A549 (cell line): Measurements from ENCODE around the gene BAIAP3. TPM values are rescaled to one million over a fixed set of nuclear protein-coding genes. Genes with fewer than 3 reads are reported as not detected.

ENCODE experiments used
- ATAC-seq, 2 experiments: fragments of 200-7000 bp in 1 of 2; fragments of >200 bp in 1 of 2; cut with Nextera tagmentation in 1 of 2; cut with Tn5 transposase in 1 of 2; 3 replicates each; pipeline versions ENCODE4 v1.8.0 to v1.9.1; 2018 to 2020; ENCODE audit warnings: mild to moderate bottlenecking in 1 of 2, moderate library complexity in 1 of 2
- CTCF ChIA-PET: fragments of 300-600 bp; sonication (Branson Sonifier 250); formaldehyde crosslinking; extraction: SDS; loops from one replicate; lab custom pipeline; 2021; ENCODE audit warnings: antibody characterized with exemption, inconsistent platforms; lab: Yijun Ruan, JAX
- POLR2A ChIA-PET: fragments of 350-600 bp; formaldehyde crosslinking; extraction: SDS; loops from one replicate; lab custom pipeline; 2021; ENCODE audit warnings: antibody characterized with exemption, inconsistent platforms; lab: Yijun Ruan, JAX
- DNase-seq, 2 experiments: peaks; one replicate each; pipeline versions ENCODE4 v3.0.0 to v3.0.0-alpha.2; 2011 to 2016; ENCODE audit warnings: low read depth in 1 of 2, low spot score in 1 of 2
- FAIRE-seq: peaks from 2 replicates; lab custom pipeline; 2011; peaks lifted over from hg19 to GRCh38; lab: Jason Lieb, UNC
- H3K27ac ChIP-seq, 2 experiments: fragments of >200 bp; sonication (Bioruptor Twin); formaldehyde crosslinking; 3 replicates each; pipeline ENCODE4 v1.5.1; 2016 to 2017
- H3K4me1 ChIP-seq: fragments of >200 bp; sonication (Bioruptor Twin); formaldehyde crosslinking; 3 replicates; pipeline ENCODE4 v1.6.1; 2016
- H3K4me2 ChIP-seq: fragments of >200 bp; sonication (Bioruptor Twin); formaldehyde crosslinking; 3 replicates; pipeline ENCODE4 v1.6.1; 2016
- H3K4me3 ChIP-seq: fragments of >200 bp; sonication (Bioruptor Twin); formaldehyde crosslinking; 3 replicates; pipeline ENCODE4 v1.5.1; 2016
- H3K9me3 ChIP-seq: fragments of >200 bp; sonication (Bioruptor Twin); formaldehyde crosslinking; 3 replicates; pipeline ENCODE4 v1.6.1; 2016
- CBX8 ChIP-seq: fragments of 200-600 bp; sonication (generic); IDR thresholded peaks from 2 replicates; pipeline ENCODE4 v1.6.1; 2016
- CEBPB ChIP-seq, 2 experiments: fragments of >200 bp in 1 of 2; sonication (Bioruptor Twin) in 1 of 2; formaldehyde crosslinking in 1 of 2; IDR thresholded peaks; 2 replicates each; pipeline ENCODE4 v1.6.1; 2012 to 2016
- CHD2 ChIP-seq: fragments of 150-350 bp; IDR thresholded peaks from 2 replicates; pipeline ENCODE4 v1.6.1; 2014; ENCODE audit warnings: low read length; ENCODE audit not compliant: partially characterized antibody
- EHF ChIP-seq: fragments of 250-450 bp; sonication (Bioruptor Pico); IDR thresholded peaks from 2 replicates; pipeline ENCODE4 v1.5.0; 2020; ENCODE audit warnings: mild to moderate bottlenecking
- EP300 ChIP-seq, 2 experiments: fragments of >200 bp; sonication (Bioruptor Twin); formaldehyde crosslinking; IDR thresholded peaks; 2 replicates in 1 of 2; 3 replicates in 1 of 2; pipeline ENCODE4 v1.6.1; 2016 to 2017
- FOXS1 ChIP-seq: fragments of 250-450 bp; sonication (Bioruptor Pico); IDR thresholded peaks from 2 replicates; pipeline ENCODE4 v1.5.0; 2020; ENCODE audit warnings: mild to moderate bottlenecking, moderate library complexity
- HES2 ChIP-seq: fragments of >200 bp; sonication (Bioruptor Twin); formaldehyde crosslinking; IDR thresholded peaks from 2 replicates; pipeline ENCODE4 v1.6.1; 2016
- HMGXB4 ChIP-seq: fragments of 250-450 bp; sonication (Bioruptor Pico); IDR thresholded peaks from 2 replicates; pipeline ENCODE4 v1.5.0; 2021; ENCODE audit warnings: mild to moderate bottlenecking, moderate library complexity, borderline replicate concordance
- HOXB5 ChIP-seq: fragments of 250-450 bp; sonication (Bioruptor Pico); IDR thresholded peaks from 2 replicates; pipeline ENCODE4 v1.5.0; 2020; ENCODE audit warnings: mild to moderate bottlenecking, moderate library complexity
- JUN ChIP-seq, 2 experiments: fragments of >200 bp; sonication (Bioruptor Twin); formaldehyde crosslinking; IDR thresholded peaks; 2 replicates in 1 of 2; 3 replicates in 1 of 2; pipeline ENCODE4 v1.6.1; 2016 to 2017
- MAX ChIP-seq: IDR thresholded peaks from 2 replicates; pipeline ENCODE4 v1.6.1; 2012
- NFE2L2 ChIP-seq: fragments of 150-350 bp; conservative IDR thresholded peaks from 2 replicates; pipeline ENCODE4 v1.6.1; 2014; ENCODE audit warnings: low read length
- NPAS2 ChIP-seq: fragments of 250-450 bp; sonication (Bioruptor Pico); IDR thresholded peaks from 2 replicates; pipeline ENCODE4 v1.8.0; 2022; ENCODE audit warnings: mild to moderate bottlenecking, moderate library complexity, borderline replicate concordance
- NR3C1 ChIP-seq: fragments of >200 bp; sonication (Bioruptor Twin); formaldehyde crosslinking; IDR thresholded peaks from 3 replicates; pipeline ENCODE4 v1.6.1; 2017
- RARB ChIP-seq: fragments of 250-450 bp; sonication (Bioruptor Pico); IDR thresholded peaks from 2 replicates; pipeline ENCODE4 v1.8.0; 2021; ENCODE audit warnings: mild to moderate bottlenecking, moderate library complexity
- RCOR1 ChIP-seq: fragments of 150-350 bp; IDR thresholded peaks from 2 replicates; pipeline ENCODE4 v1.6.1; 2014; ENCODE audit warnings: antibody characterized with exemption, low read length, low read depth
- TP53 ChIP-seq: fragments of 250-450 bp; sonication (Bioruptor Pico); IDR thresholded peaks from 2 replicates; pipeline ENCODE4 v1.5.0; 2021; ENCODE audit warnings: mild to moderate bottlenecking, moderate library complexity
- ZNF302 ChIP-seq: fragments of 250-450 bp; sonication (Bioruptor Pico); IDR thresholded peaks from 2 replicates; pipeline ENCODE4 v1.9.0; 2021; ENCODE audit warnings: inconsistent platforms, mild to moderate bottlenecking, moderate library complexity
- ZSCAN20 ChIP-seq: fragments of 250-450 bp; sonication (Bioruptor Pico); IDR thresholded peaks from 2 replicates; pipeline ENCODE4 v1.8.0; 2022; ENCODE audit warnings: mild to moderate bottlenecking, moderate library complexity
- WGBS: methylation state at CpG from one replicate; pipeline ENCODE4 v1.1.6; 2017; ENCODE audit errors: missing lambda C conversion rate; 5-methylcytosine and 5-hydroxymethylcytosine counted together
- polyA plus RNA-seq, 4 experiments: library from polyadenylated mRNA; depleted of rRNA in 3 of 4; stranded (reverse); fragments of >200 nt; fragmentation: RNase III in 1 of 4; extraction: RNeasy Plus Mini Kit Qiagen cat#74134 plus additional on column Dnase treatment in 1 of 4; gene quantifications; 2 replicates in 3 of 4; 3 replicates in 1 of 4; pipeline ENCODE4 v1.2.3, GENCODE V29; 2011 to 2017
- TF ChIP-seq, protein P1 (sequence below): fragments of 200-600 bp; sonication (generic); IDR thresholded peaks from 2 replicates; pipeline ENCODE4 v1.6.1; 2016; ENCODE audit warnings: antibody characterized with exemption, mild to moderate bottlenecking, moderate library complexity

Gene BAIAP3
- polyA plus RNA-seq, 2 of the 4 experiments (the other 2 are of a cell fraction), result 0.31 to 0.32 TPM

DNA sequence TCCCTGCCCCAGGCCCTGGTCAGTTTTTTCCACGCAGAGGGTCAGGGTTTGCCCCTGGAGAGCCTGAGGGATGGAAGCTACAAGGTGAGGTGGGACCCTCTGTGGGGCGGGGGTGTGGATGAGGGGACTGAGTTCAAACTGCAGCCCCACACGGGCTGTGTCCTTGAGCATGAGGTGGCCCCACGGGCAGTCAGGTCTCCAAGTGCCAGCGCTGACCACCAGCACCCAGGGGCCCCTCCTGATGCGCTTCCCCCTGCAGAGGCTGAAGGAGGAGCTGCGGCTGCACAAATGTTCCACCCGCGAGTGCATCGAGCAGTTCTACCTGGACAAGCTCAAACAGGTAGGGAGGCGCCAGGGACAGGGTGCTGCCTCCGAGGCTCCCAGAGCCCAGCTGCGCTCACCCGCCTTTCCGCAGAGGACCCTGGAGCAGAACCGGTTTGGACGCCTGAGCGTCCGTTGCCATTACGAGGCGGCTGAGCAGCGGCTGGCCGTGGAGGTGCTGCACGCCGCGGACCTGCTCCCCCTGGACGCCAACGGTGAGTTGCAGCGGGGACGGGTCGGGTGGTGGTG lies 13.9 kb downstream of the BAIAP3 start:
- Histone ChIP-seq H3K9me3 (no peaks in the 10 kb centered on the region), H3K4me2 (no peak overlapping the region), H3K4me3 (no peak overlapping the region), H3K4me1 (peaks cover 15% of the 10 kb centered on the region), H3K27ac (no peak overlapping the region)
- WGBS, result 84% methylated on average over 31 of the region's 31 CpGs
- ATAC-seq (no peak), FAIRE-seq (no peak), DNase-seq (no peak)
- POLR2A ChIA-PET, result no interaction called here
- CTCF ChIA-PET, result interaction anchor here (0.9 to 9.4 kb wide), 9 partner anchors 10 to 57 kb away, joined by 3 to 78 read pairs (median 5); no protein-coding TSS in a partner anchor
- TF ChIP-seq MAX, result no peak
- TF ChIP-seq ZNF302 (CRISPR knock-in tag), result no peak
- no peak for TF ChIP-seq CHD2
- no peak for TF ChIP-seq CBX8
- TF ChIP-seq RARB (CRISPR knock-in tag), result no peak
- no peak for TF ChIP-seq HMGXB4 (CRISPR knock-in tag)
- no peak for TF ChIP-seq TP53 (CRISPR knock-in tag)
- no peak for TF ChIP-seq NFE2L2
- no peak for TF ChIP-seq HOXB5 (CRISPR knock-in tag)
- TF ChIP-seq JUN (IDR thresholded peaks at IDR 0.05), result no peak

GRCh38 chr16:1347962-1348361 lies 14.5 kb downstream of the BAIAP3 start:
- Histone ChIP-seq H3K27ac (no peak overlapping the region), H3K9me3 (no peaks in the 10 kb centered on the region), H3K4me3 (no peak overlapping the region), H3K4me1 (peaks cover 12% of the 10 kb centered on the region), H3K4me2 (no peak overlapping the region)
- ChIA-PET POLR2A (no interaction called here), CTCF (interaction anchor here (0.9 to 9.4 kb wide), 9 partner anchors 10 to 57 kb away, joined by 3 to 78 read pairs (median 4); no protein-coding TSS in a partner anchor)
- no peak for ATAC-seq
- WGBS, result 91% methylated on average over 18 of the region's 29 CpGs
- DNase-seq, result no peak
- TF ChIP-seq HES2 (no peak), MAX (no peak), NPAS2 (CRISPR knock-in tag) (no peak), TP53 (CRISPR knock-in tag) (no peak), JUN (IDR thresholded peaks at IDR 0.05) (no peak), FOXS1 (no peak), EHF (CRISPR knock-in tag) (no peak), RCOR1 (no peak), HOXB5 (CRISPR knock-in tag) (no peak), EP300 (IDR thresholded peaks at IDR 0.05) (no peak), NFE2L2 (no peak), CEBPB (IDR thresholded peaks at IDR 0.05) (no peak), NR3C1 (no peak), ZSCAN20 (CRISPR knock-in tag) (no peak)
- TF ChIP-seq, protein P1, sequence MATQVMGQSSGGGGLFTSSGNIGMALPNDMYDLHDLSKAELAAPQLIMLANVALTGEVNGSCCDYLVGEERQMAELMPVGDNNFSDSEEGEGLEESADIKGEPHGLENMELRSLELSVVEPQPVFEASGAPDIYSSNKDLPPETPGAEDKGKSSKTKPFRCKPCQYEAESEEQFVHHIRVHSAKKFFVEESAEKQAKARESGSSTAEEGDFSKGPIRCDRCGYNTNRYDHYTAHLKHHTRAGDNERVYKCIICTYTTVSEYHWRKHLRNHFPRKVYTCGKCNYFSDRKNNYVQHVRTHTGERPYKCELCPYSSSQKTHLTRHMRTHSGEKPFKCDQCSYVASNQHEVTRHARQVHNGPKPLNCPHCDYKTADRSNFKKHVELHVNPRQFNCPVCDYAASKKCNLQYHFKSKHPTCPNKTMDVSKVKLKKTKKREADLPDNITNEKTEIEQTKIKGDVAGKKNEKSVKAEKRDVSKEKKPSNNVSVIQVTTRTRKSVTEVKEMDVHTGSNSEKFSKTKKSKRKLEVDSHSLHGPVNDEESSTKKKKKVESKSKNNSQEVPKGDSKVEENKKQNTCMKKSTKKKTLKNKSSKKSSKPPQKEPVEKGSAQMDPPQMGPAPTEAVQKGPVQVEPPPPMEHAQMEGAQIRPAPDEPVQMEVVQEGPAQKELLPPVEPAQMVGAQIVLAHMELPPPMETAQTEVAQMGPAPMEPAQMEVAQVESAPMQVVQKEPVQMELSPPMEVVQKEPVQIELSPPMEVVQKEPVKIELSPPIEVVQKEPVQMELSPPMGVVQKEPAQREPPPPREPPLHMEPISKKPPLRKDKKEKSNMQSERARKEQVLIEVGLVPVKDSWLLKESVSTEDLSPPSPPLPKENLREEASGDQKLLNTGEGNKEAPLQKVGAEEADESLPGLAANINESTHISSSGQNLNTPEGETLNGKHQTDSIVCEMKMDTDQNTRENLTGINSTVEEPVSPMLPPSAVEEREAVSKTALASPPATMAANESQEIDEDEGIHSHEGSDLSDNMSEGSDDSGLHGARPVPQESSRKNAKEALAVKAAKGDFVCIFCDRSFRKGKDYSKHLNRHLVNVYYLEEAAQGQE, result no peak
- no peak for FAIRE-seq
